GM18498 (cell line): ENCODE data around the gene JOSD1.

Experiments
- ATAC-seq: cut with Tn5 transposase; IDR thresholded peaks from one replicate; pipeline ENCODE4 v1.9.1; 2021; ENCODE audit warnings: mild to moderate bottlenecking, moderate library complexity; ENCODE audit not compliant: unreplicated experiment

Gene JOSD1

DNA sequence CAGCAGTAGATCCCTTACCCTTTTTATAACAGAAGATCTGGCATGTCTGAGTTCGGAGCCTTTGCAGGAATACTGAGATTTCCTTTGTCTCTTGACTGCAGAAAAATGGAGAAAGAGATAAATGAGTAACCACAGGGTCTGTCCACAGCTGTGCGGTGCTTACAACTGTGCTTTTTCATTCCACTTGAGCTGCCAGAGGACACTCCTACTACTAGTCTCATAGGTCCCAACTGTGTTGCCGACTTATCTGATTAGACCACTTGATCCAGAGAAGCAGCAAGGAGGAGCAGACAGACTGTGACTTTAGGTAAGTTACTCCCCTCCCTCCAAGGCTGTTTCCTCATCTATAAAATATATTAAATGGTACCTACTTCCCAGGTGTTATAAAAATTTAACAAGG lies 62.0 kb downstream of the JOSD1 start:
- ATAC-seq = no peak

DNA sequence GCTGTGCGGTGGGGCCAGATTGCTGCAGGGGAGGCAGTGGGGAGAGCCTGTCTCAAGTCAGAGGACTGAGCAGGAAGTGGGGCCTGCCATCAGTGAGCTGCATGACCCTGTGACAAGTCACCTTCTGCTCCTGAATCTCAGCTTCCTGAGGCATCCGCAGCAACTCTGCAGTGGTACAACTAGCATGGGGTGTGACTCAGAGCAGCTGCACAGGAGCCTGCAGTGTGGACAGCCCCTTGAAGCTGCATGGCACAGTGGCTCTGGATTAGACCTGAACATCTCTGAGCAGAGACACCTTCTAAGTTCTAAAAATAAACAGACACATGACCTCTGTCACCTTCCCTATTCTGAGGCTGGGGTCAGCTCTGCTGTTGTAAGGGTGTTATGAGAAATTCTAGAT lies 62.5 kb downstream of the JOSD1 start:
- ATAC-seq = no peak
